Gastrocnemius medialis (tissue), 4 donors: ENCODE results near the gene CEACAM5. TPM values are rescaled to one million over a fixed set of nuclear protein-coding genes. Genes with fewer than 3 reads are reported as not detected.

Experiments
- ATAC-seq, 2 donors: fragments of 150-250 bp; one replicate each; pipeline ENCODE4 v1.9.1; 2016
- DNase-seq, 2 donors: peaks; one replicate each; pipeline ENCODE4 v3.0.0-alpha.2; 2019
- H3K27ac ChIP-seq, 4 donors: fragments of 200-600 bp; sonication (generic); 1 replicate in 1 of 4; 2 replicates in 3 of 4; pipeline ENCODE4 v1.5.1; 2016 to 2018; ENCODE audit warnings: mild to moderate bottlenecking in 2 of 4, moderate library complexity in 1 of 4
- H3K27me3 ChIP-seq, 3 donors: fragments of 200-600 bp; sonication (generic) in 2 of 3; 1 replicate in 1 of 3; 2 replicates in 2 of 3; pipeline versions ENCODE4 v1.5.1 to v1.6.0; 2016 to 2019; ENCODE audit warnings: mild to moderate bottlenecking in 1 of 3, moderate library complexity in 1 of 3
- H3K36me3 ChIP-seq, 2 donors: fragments of 200-600 bp; sonication (generic) in 1 of 2; one replicate each; pipeline ENCODE4 v1.5.1; 2017 to 2018
- H3K4me1 ChIP-seq, 2 donors: fragments of 200-600 bp; sonication (generic) in 1 of 2; one replicate each; pipeline ENCODE4 v1.5.1; 2016 to 2017; ENCODE audit warnings: mild to moderate bottlenecking in 2 of 2
- H3K4me3 ChIP-seq, 4 donors: fragments of 200-600 bp; sonication (generic) in 3 of 4; 1 replicate in 1 of 4; 2 replicates in 3 of 4; pipeline ENCODE4 v1.5.1; 2016 to 2019; ENCODE audit warnings: mild to moderate bottlenecking in 2 of 4
- H3K9me3 ChIP-seq, 3 donors: fragments of 200-600 bp; sonication (generic) in 2 of 3; 1 replicate in 1 of 3; 2 replicates in 2 of 3; pipeline ENCODE4 v1.5.1; 2016 to 2019
- CTCF ChIP-seq, 5 experiments: fragments of 450-650 bp in 3 of 5; fragments of 200-600 bp in 2 of 5; sonication (generic) in 2 of 5; IDR thresholded peaks in 4 of 5; conservative IDR thresholded peaks in 1 of 5; 1 replicate in 4 of 5; 2 replicates in 1 of 5; pipeline ENCODE4 v1.5.1; 2016 to 2019; ENCODE audit warnings: antibody characterized with exemption in 5 of 5, mild to moderate bottlenecking in 3 of 5, moderate library complexity in 3 of 5
- POLR2A ChIP-seq, 2 donors: fragments of 450-650 bp; IDR thresholded peaks; one replicate each; pipeline ENCODE4 v1.6.1; 2017; ENCODE audit warnings: antibody characterized with exemption in 2 of 2, mild to moderate bottlenecking in 2 of 2, moderate library complexity in 2 of 2
- in situ Hi-C, 4 donors: fragments of 200-750 bp; cut with MboI; loops; one replicate each; pipeline versions ENCODE4 v1.15.0 to v1.8.0; 2017; ENCODE audit warnings: low sequenced_read_pairs in 4 of 4
- intact Hi-C: fragments of 100-400 bp; cut with DNase I; formaldehyde crosslinking; loops from one replicate; pipeline ENCODE4 v1.15.1; 2023; ENCODE audit warnings: low total_unique reads
- total RNA-seq, 4 donors: library from RNA; depleted of rRNA; stranded (reverse); fragments of >200 nt; gene quantifications; one replicate each; pipeline versions ENCODE4 v1.1.0 to v1.2.3, GENCODE V29; 2016

Gene CEACAM5
- total RNA-seq, 4 donors from 2014 or later = 5.0 TPM; not detected in 3

DNA sequence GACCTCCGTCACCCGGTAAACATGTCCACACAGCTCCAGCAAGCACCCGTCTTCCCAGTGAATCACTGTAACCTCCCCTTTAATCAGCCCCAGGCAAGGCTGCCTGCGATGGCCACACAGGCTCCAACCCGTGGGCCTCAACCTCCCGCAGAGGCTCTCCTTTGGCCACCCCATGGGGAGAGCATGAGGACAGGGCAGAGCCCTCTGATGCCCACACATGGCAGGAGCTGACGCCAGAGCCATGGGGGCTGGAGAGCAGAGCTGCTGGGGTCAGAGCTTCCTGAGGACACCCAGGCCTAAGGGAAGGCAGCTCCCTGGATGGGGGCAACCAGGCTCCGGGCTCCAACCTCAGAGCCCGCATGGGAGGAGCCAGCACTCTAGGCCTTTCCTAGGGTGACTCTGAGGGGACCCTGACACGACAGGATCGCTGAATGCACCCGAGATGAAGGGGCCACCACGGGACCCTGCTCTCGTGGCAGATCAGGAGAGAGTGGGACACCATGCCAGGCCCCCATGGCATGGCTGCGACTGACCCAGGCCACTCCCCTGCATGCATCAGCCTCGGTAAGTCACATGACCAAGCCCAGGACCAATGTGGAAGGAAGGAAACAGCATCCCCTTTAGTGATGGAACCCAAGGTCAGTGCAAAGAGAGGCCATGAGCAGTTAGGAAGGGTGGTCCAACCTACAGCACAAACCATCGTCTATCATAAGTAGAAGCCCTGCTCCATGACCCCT lies 9.0 kb upstream of the CEACAM5 start:
- Histone ChIP-seq H3K27me3 (peaks cover 0 to 5% (median 0%) of the 10 kb centered on the region in 3 donors), H3K27ac (no peak overlapping the region), H3K36me3 (no peaks in the 10 kb centered on the region), H3K9me3 (no peaks in the 10 kb centered on the region), H3K4me1 (no peaks in the 10 kb centered on the region), H3K4me3 (no peak overlapping the region)
- in situ Hi-C loops (no loop called here), intact Hi-C loops (no loop called here)
- no peak for TF ChIP-seq CTCF (IDR thresholded peaks at IDR 0.05 in 4 of 5, conservative IDR thresholded peaks at IDR 0.05 in 1 of 5)
- TF ChIP-seq POLR2A (IDR thresholded peaks at IDR 0.05) = no peak
- ATAC-seq (no peak), DNase-seq (no peak)

DNA sequence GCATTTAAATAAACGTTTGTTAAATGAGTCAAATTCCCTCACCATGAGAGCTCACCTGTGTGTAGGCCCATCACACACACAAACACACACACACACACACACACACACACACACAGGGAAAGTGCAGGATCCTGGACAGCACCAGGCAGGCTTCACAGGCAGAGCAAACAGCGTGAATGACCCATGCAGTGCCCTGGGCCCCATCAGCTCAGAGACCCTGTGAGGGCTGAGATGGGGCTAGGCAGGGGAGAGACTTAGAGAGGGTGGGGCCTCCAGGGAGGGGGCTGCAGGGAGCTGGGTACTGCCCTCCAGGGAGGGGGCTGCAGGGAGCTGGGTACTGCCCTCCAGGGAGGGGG lies 8.5 kb upstream of the CEACAM5 start:
- no peak overlapping the region for H3K27ac ChIP-seq
- DNase-seq (no peak), ATAC-seq (no peak)
- no peaks in the 10 kb centered on the region for H3K36me3 ChIP-seq
- H3K27me3 ChIP-seq = peaks cover 0 to 5% (median 0%) of the 10 kb centered on the region in 3 donors
- in situ Hi-C loops (no loop called here), intact Hi-C loops (no loop called here)
- no peaks in the 10 kb centered on the region for H3K4me1 ChIP-seq
- no peak overlapping the region for H3K4me3 ChIP-seq
- no peak for TF ChIP-seq CTCF (IDR thresholded peaks at IDR 0.05 in 4 of 5, conservative IDR thresholded peaks at IDR 0.05 in 1 of 5)
- no peak for TF ChIP-seq POLR2A (IDR thresholded peaks at IDR 0.05)
- no peaks in the 10 kb centered on the region for H3K9me3 ChIP-seq

GRCh38 chr19:41700381-41701195 lies 7.8 kb upstream of the CEACAM5 start:
- H3K4me3 ChIP-seq = no peak overlapping the region
- intact Hi-C loops (no loop called here), in situ Hi-C loops (no loop called here)
- no peaks in the 10 kb centered on the region for H3K36me3 ChIP-seq
- ATAC-seq (no peak), DNase-seq (no peak)
- H3K27ac ChIP-seq = no peak overlapping the region
- no peaks in the 10 kb centered on the region for H3K9me3 ChIP-seq
- no peaks in the 10 kb centered on the region for H3K4me1 ChIP-seq
- H3K27me3 ChIP-seq = peaks cover 0 to 5% (median 0%) of the 10 kb centered on the region in 3 donors
- no peak for TF ChIP-seq CTCF (IDR thresholded peaks at IDR 0.05 in 4 of 5, conservative IDR thresholded peaks at IDR 0.05 in 1 of 5)
- no peak for TF ChIP-seq POLR2A (IDR thresholded peaks at IDR 0.05)

DNA sequence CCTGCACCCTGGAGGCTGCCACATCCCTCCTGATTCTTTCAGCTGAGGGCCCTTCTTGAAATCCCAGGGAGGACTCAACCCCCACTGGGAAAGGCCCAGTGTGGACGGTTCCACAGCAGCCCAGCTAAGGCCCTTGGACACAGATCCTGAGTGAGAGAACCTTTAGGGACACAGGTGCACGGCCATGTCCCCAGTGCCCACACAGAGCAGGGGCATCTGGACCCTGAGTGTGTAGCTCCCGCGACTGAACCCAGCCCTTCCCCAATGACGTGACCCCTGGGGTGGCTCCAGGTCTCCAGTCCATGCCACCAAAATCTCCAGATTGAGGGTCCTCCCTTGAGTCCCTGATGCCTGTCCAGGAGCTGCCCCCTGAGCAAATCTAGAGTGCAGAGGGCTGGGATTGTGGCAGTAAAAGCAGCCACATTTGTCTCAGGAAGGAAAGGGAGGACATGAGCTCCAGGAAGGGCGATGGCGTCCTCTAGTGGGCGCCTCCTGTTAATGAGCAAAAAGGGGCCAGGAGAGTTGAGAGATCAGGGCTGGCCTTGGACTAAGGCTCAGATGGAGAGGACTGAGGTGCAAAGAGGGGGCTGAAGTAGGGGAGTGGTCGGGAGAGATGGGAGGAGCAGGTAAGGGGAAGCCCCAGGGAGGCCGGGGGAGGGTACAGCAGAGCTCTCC lies 6.9 kb upstream of the CEACAM5 start:
- DNase-seq (no peak), ATAC-seq (no peak)
- Histone ChIP-seq H3K4me3 (no peak overlapping the region), H3K27ac (no peak overlapping the region), H3K4me1 (no peaks in the 10 kb centered on the region), H3K9me3 (no peaks in the 10 kb centered on the region), H3K36me3 (no peaks in the 10 kb centered on the region), H3K27me3 (peaks cover 0 to 2% (median 0%) of the 10 kb centered on the region in 3 donors)
- intact Hi-C loops = no loop called here
- in situ Hi-C loops = no loop called here
- TF ChIP-seq CTCF (IDR thresholded peaks at IDR 0.05 in 4 of 5, conservative IDR thresholded peaks at IDR 0.05 in 1 of 5) = no peak
- no peak for TF ChIP-seq POLR2A (IDR thresholded peaks at IDR 0.05)
